ENCODE data around the gene FLT3LG.

FLT3LG gene

GRCh38 chr19:49475995-49476880 lies 2.2 kb downstream of the FLT3LG start:
- H3K4me1 ChIP-seq (ENCODE audit: control insufficient read depth, insufficient read depth, low read length), result no peaks in the 10 kb centered on the region
- H3K27ac ChIP-seq (ENCODE audit: low read depth, low read length), result no peak overlapping the region
- no peaks in the 10 kb centered on the region for H3K36me3 ChIP-seq (ENCODE audit: control insufficient read depth, insufficient read depth, low read length)
- H3K9ac ChIP-seq (ENCODE audit: low read depth, low read length), result no peak overlapping the region
- H3K9me3 ChIP-seq (ENCODE audit: control insufficient read depth, insufficient read depth, low read length), result no peaks in the 10 kb centered on the region
- peak overlapping the region; percentile 28; the same call in 1 of the 2 replicates for H3K4me3 ChIP-seq (ENCODE audit: low read depth, low read length)
- peaks cover 6% of the 10 kb centered on the region; the same call in 1 of the 2 replicates for H3K27me3 ChIP-seq (ENCODE audit: control insufficient read depth, insufficient read depth, low read length)

DNA sequence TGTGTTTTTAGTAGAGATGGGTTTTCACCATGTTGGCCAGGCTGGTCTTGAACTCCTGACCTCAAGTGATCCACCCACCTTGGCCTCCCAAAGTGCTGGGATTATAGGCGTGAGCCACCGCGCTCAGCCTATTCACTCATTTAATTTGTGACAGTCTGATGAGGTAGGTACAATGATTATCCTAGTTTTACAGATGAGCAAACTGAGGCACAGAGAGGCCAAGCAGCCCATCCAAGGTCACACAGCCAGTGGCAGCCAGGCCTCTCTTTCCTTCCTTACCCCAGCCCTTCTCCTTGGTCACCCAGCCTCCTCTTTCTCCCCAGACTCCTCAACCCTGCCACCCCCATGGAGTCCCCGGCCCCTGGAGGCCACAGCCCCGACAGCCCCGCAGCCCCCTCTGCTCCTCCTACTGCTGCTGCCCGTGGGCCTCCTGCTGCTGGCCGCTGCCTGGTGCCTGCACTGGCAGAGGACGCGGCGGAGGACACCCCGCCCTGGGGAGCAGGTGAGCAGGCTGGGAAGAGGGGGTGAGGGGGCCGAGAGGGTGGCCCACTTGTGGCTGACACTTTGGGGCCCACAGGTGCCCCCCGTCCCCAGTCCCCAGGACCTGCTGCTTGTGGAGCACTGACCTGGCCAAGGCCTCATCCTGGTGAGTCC lies 6.1 kb downstream of the FLT3LG start:
- H3K36me3 ChIP-seq (ENCODE audit: control insufficient read depth, insufficient read depth, low read length), result no peaks in the 10 kb centered on the region
- H3K4me3 ChIP-seq (ENCODE audit: low read depth, low read length), result no peak overlapping the region
- H3K9me3 ChIP-seq (ENCODE audit: control insufficient read depth, insufficient read depth, low read length), result no peaks in the 10 kb centered on the region
- no peak overlapping the region for H3K9ac ChIP-seq (ENCODE audit: low read depth, low read length)
- H3K4me1 ChIP-seq (ENCODE audit: control insufficient read depth, insufficient read depth, low read length), result no peaks in the 10 kb centered on the region
- H3K27me3 ChIP-seq (ENCODE audit: control insufficient read depth, insufficient read depth, low read length), result peaks cover under 1% of the 10 kb centered on the region; the same call in 1 of the 2 replicates
- no peak overlapping the region for H3K27ac ChIP-seq (ENCODE audit: low read depth, low read length)

- Histone ChIP-seq H3K9ac (ENCODE audit: low read depth, low read length) (no peak overlapping the region), H3K4me3 (ENCODE audit: low read depth, low read length) (no peak overlapping the region), H3K27me3 (ENCODE audit: control insufficient read depth, insufficient read depth, low read length) (no peaks in the 10 kb centered on the region), H3K9me3 (ENCODE audit: control insufficient read depth, insufficient read depth, low read length) (no peaks in the 10 kb centered on the region), H3K27ac (ENCODE audit: low read depth, low read length) (no peak overlapping the region), H3K4me1 (ENCODE audit: control insufficient read depth, insufficient read depth, low read length) (no peaks in the 10 kb centered on the region), H3K36me3 (ENCODE audit: control insufficient read depth, insufficient read depth, low read length) (no peaks in the 10 kb centered on the region)
These were observed 7.1 kb downstream of the FLT3LG start for GRCh38 chr19:49481020-49481683.

DNA sequence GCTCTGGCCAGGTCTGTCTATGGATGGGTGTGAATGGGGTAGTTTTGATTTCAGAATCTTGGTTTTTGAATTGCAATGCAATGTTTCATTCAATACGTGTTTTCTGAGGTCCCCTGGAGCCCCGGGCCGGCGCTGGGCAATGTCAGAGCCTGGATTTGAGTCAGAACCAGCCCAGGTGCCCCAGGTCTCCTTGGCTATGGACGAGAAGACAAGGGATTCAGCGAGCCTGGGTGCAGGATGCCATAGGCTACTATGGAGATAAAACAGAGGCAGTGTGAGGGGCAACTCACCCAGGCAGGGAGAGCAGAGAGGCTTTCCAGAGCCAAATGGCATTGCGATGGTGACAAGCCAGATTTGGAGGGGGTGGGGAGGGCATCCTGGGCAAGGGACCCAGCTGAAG lies 12.2 kb downstream of the FLT3LG start:
- no peak overlapping the region for H3K4me3 ChIP-seq (ENCODE audit: low read depth, low read length)

DNA sequence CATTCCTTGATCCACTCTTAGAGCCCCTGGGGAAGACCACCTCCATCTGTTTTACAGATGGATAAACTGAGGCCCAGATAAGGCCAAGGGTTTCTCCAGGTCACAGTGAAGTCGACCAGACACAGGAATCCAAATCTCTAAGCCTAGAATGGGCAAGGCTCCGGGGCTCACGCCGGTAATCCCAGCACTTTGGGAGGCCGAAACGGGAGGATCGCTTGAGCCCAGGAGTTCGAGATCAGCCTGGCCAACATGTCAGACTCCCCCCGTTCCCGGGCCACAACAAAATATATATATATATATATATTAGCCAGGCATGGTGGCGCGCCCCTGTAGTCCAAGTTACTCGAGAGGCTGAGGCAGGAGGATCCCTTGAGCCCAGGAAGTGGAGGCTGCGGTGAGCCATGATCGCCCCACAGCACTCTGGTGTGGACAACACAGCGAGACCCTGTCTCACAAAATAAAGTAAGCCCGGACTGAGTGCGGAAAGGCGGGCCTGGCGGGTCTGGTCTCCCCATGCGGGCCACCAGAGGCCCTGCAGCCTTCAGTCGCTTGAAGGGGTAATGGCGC lies 12.8 kb downstream of the FLT3LG start:
- H3K4me3 ChIP-seq (ENCODE audit: low read depth, low read length), result no peak overlapping the region

More for the DNA sequence above, 12.2 kb downstream of the FLT3LG start:
- H3K4me1 ChIP-seq (ENCODE audit: control insufficient read depth, insufficient read depth, low read length), result peaks cover 7% of the 10 kb centered on the region; the same call in 1 of the 2 replicates
- no peak overlapping the region for H3K27ac ChIP-seq (ENCODE audit: low read depth, low read length)
- H3K36me3 ChIP-seq (ENCODE audit: control insufficient read depth, insufficient read depth, low read length), result peaks cover 32% of the 10 kb centered on the region
- H3K9ac ChIP-seq (ENCODE audit: low read depth, low read length), result no peak overlapping the region
- no peaks in the 10 kb centered on the region for H3K27me3 ChIP-seq (ENCODE audit: control insufficient read depth, insufficient read depth, low read length)
- no peaks in the 10 kb centered on the region for H3K9me3 ChIP-seq (ENCODE audit: control insufficient read depth, insufficient read depth, low read length)

DNA sequence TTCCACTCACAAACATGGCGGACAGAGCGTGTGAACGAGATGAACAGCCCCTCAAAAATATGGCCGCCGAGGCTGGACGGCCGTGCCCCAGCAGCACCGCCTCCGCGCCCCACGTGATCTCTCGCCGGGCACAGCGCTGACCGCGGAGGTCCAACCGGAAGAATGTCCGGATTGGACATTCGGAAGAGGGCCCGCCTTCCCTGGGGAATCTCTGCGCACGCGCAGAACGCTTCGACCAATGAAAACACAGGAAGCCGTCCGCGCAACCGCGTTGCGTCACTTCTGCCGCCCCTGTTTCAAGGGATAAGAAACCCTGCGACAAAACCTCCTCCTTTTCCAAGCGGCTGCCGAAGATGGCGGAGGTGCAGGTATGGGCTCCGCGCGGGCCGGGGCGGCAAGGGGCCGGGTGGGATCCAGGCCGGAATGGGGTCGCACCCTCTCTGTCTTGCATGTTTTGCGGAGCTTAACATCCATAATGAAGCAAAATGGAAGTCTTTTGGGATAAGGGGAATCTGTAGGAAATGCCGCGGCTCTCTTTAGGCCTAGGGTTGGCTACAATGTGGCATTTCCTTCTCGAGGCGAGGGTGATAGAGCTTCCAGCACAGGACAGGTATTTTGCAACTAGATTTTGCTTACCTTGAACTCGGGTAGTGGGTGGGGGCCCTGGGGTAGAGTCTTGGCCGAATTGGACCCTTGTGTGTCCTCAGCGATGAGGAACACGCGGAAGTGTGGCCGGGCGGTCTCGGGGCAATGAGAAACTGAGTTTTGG lies 13.4 kb downstream of the FLT3LG start, which contains the start of gene RPL13A:
TSS of gene RPL13A (plus strand) at position 332 of the 769 bp plus-strand sequence. CDS start at position 354, 22 bp downstream.
- Histone ChIP-seq H3K36me3 (ENCODE audit: control insufficient read depth, insufficient read depth, low read length) (peaks cover 44% of the 10 kb centered on the region), H3K4me1 (ENCODE audit: control insufficient read depth, insufficient read depth, low read length) (peaks cover 7% of the 10 kb centered on the region; the same call in 1 of the 2 replicates), H3K9ac (ENCODE audit: low read depth, low read length) (peak within 1 kb of the TSS; percentile 100), H3K9me3 (ENCODE audit: control insufficient read depth, insufficient read depth, low read length) (no peaks in the 10 kb centered on the region), H3K27ac (ENCODE audit: low read depth, low read length) (peak within 1 kb of the TSS; percentile 97), H3K27me3 (ENCODE audit: control insufficient read depth, insufficient read depth, low read length) (no peaks in the 10 kb centered on the region), H3K4me3 (ENCODE audit: low read depth, low read length) (peak within 1 kb of the TSS; percentile 96)

More for the DNA sequence above, 12.8 kb downstream of the FLT3LG start:
- Histone ChIP-seq H3K27ac (ENCODE audit: low read depth, low read length) (peak overlapping the region; percentile 59), H3K9me3 (ENCODE audit: control insufficient read depth, insufficient read depth, low read length) (no peaks in the 10 kb centered on the region), H3K36me3 (ENCODE audit: control insufficient read depth, insufficient read depth, low read length) (peaks cover 37% of the 10 kb centered on the region), H3K9ac (ENCODE audit: low read depth, low read length) (no peak overlapping the region), H3K4me1 (ENCODE audit: control insufficient read depth, insufficient read depth, low read length) (peaks cover 7% of the 10 kb centered on the region; the same call in 1 of the 2 replicates), H3K27me3 (ENCODE audit: control insufficient read depth, insufficient read depth, low read length) (no peaks in the 10 kb centered on the region)

DNA sequence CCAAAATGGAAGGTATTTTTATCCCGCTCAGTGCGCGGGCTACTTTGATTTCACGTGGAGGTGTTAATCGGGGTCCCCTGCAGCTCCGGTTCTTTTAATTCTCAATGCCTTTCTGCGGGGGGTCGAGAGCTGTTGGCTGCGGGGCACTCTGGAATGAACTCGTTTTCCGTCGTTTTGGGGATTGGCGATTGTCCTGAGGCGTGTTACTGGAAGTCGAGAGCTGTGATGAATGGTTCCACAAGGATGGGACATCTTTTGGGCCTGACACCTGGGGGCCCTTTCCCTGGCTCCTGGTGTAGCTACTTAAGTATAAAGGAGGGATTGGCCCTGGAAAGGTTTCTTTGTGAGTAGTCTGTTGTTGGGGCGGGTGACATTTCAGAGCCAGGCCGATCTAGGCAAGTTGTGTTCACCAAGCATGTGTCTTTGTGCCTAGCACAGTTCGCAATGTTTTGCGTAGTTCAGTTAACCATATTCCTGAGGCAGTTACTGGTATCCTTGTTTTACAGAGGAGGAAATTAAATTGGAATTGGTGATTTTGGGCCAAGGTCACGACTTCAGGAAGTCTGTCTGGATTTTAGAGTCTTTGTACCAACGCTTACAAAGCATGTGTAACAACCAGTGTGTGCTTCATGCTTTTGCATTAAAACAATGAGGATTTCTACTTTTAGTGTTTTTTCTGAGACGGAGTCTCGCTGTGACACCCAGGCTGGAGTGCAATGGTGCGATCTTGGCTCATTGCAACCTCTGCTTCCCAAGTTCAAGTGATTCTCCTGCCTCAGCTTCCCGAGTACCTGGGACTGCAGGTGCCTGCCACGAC lies 14.2 kb downstream of the FLT3LG start:
- Histone ChIP-seq H3K36me3 (ENCODE audit: control insufficient read depth, insufficient read depth, low read length) (peaks cover 47% of the 10 kb centered on the region), H3K9ac (ENCODE audit: low read depth, low read length) (peak overlapping the region; percentile 100), H3K9me3 (ENCODE audit: control insufficient read depth, insufficient read depth, low read length) (no peaks in the 10 kb centered on the region), H3K27me3 (ENCODE audit: control insufficient read depth, insufficient read depth, low read length) (no peaks in the 10 kb centered on the region), H3K27ac (ENCODE audit: low read depth, low read length) (peak overlapping the region; percentile 97), H3K4me1 (ENCODE audit: control insufficient read depth, insufficient read depth, low read length) (peaks cover 7% of the 10 kb centered on the region; the same call in 1 of the 2 replicates), H3K4me3 (ENCODE audit: low read depth, low read length) (peak overlapping the region; percentile 96)

DNA sequence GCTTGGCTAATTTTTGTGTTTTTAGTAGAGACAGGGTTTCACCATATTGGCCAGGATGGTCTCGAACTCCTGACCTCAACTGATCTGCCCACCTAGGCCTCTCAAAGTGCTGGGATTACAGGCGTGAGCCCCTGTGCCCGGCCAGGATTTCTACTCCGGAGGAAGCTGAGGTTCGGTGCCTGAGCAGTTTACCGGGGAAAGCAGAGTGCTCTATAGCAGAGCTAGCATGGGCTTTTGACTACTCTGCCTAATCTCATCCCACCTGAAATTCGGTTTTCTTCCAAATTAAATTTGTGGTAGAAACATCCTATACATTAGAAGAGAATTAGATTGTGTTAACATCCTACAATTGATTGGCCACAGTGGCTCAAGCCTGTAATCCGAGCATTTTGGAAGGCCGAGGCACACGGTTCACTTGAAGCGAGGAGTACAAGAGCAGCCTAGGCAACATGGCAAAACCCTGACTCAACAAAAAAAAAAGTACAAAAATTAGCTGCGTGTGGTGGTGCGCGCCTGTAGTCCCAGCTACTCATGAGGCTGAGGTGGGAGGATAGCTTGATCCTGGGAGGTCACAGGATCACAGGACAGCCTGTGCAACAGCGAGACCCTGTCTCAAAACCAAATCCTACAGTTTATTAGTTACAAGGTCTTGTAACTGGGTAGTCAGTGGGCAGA lies 15.0 kb downstream of the FLT3LG start:
- H3K9me3 ChIP-seq (ENCODE audit: control insufficient read depth, insufficient read depth, low read length), result no peaks in the 10 kb centered on the region
- peak overlapping the region; percentile 96 for H3K4me3 ChIP-seq (ENCODE audit: low read depth, low read length)
- H3K9ac ChIP-seq (ENCODE audit: low read depth, low read length), result peak overlapping the region; percentile 100
- no peaks in the 10 kb centered on the region for H3K27me3 ChIP-seq (ENCODE audit: control insufficient read depth, insufficient read depth, low read length)
- peaks cover 47% of the 10 kb centered on the region for H3K36me3 ChIP-seq (ENCODE audit: control insufficient read depth, insufficient read depth, low read length)
- H3K27ac ChIP-seq (ENCODE audit: low read depth, low read length), result peak overlapping the region; percentile 97
- H3K4me1 ChIP-seq (ENCODE audit: control insufficient read depth, insufficient read depth, low read length), result peaks cover 7% of the 10 kb centered on the region; the same call in 1 of the 2 replicates

GRCh38 chr19:49489601-49490167 lies 15.7 kb downstream of the FLT3LG start:
- Histone ChIP-seq H3K9ac (ENCODE audit: low read depth, low read length) (peak overlapping the region; percentile 100), H3K9me3 (ENCODE audit: control insufficient read depth, insufficient read depth, low read length) (no peaks in the 10 kb centered on the region), H3K27me3 (ENCODE audit: control insufficient read depth, insufficient read depth, low read length) (no peaks in the 10 kb centered on the region), H3K36me3 (ENCODE audit: control insufficient read depth, insufficient read depth, low read length) (peaks cover 47% of the 10 kb centered on the region), H3K4me3 (ENCODE audit: low read depth, low read length) (peak overlapping the region; percentile 96), H3K27ac (ENCODE audit: low read depth, low read length) (peak overlapping the region; percentile 97), H3K4me1 (ENCODE audit: control insufficient read depth, insufficient read depth, low read length) (peaks cover 7% of the 10 kb centered on the region; the same call in 1 of the 2 replicates)
